Uterus (tissue), 2 donors: ENCODE measurements around the gene ZFPM1.

Experiments
- POLR2A ChIP-seq, 2 donors: fragments of 450-650 bp; IDR thresholded peaks; one replicate each; pipeline ENCODE4 v1.6.1; 2016; ENCODE audit warnings: antibody characterized with exemption in 2 of 2, mild to moderate bottlenecking in 1 of 2, moderate library complexity in 1 of 2
- TF ChIP-seq, protein P1 (sequence below), 4 experiments: fragments of 200-600 bp in 2 of 4; fragments of 450-650 bp in 2 of 4; sonication (generic) in 2 of 4; IDR thresholded peaks; one replicate each; pipeline ENCODE4 v1.5.1; 2016 to 2019; ENCODE audit warnings: antibody characterized with exemption in 4 of 4, mild to moderate bottlenecking in 2 of 4, moderate library complexity in 1 of 4

DNA sequence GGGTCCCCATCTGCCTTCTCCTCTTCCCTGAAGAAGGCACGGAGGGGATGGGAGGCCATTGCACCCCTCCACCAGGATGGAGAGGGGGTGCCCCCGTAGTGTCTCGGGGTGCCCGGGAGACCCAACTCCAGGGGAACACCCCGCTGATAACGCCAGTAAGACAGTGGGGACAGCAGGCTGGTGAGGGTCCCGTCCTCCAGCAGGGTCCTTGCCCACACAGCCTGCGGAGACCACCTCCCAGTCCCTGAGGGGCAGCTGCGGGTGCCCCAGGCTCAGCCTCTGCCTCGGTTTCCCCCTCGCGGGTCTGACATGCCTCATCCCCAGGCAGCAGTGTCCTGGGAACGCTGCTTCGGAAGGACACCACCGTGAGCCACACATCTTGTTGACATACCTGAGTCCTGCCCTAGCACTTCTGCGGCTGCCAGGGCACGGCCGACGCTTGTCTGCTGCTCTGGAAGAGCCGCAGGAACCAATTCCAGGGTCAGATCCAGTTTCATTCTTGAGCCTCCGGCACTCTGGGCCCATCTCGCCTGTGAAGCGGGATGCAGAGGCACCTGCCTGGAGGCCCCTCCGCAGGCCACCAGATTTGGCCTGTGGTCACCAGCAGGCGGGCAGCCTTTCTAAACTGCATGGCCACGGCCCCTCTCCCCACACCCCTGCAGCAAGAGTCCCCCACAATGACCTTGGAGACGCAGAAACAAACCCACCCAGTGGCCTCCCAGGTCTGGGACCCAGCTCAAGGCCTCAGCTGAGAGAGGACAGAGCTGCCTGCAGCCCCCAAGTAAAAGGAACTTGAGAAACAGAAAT is 77.2 kb downstream of the ZFPM1 start:
- TF ChIP-seq, protein P1, sequence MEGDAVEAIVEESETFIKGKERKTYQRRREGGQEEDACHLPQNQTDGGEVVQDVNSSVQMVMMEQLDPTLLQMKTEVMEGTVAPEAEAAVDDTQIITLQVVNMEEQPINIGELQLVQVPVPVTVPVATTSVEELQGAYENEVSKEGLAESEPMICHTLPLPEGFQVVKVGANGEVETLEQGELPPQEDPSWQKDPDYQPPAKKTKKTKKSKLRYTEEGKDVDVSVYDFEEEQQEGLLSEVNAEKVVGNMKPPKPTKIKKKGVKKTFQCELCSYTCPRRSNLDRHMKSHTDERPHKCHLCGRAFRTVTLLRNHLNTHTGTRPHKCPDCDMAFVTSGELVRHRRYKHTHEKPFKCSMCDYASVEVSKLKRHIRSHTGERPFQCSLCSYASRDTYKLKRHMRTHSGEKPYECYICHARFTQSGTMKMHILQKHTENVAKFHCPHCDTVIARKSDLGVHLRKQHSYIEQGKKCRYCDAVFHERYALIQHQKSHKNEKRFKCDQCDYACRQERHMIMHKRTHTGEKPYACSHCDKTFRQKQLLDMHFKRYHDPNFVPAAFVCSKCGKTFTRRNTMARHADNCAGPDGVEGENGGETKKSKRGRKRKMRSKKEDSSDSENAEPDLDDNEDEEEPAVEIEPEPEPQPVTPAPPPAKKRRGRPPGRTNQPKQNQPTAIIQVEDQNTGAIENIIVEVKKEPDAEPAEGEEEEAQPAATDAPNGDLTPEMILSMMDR (IDR thresholded peaks at IDR 0.05) = no peak
- no peak for TF ChIP-seq POLR2A (IDR thresholded peaks at IDR 0.05)
